OCI-LY3 (cell line): Measurements from ENCODE around the gene AHNAK.

Experiments
- EZH2phosphoT487 ChIP-seq: fragments of 200-600 bp; shearing (Covaris generic); IDR thresholded peaks from 2 replicates; pipeline ENCODE4 v1.6.1; 2018; ENCODE audit warnings: antibody characterized with exemption, mixed run types, low read depth
- TF ChIP-seq, protein P1 (sequence below): fragments of 200-600, 300-600 bp; sonication (generic); IDR thresholded peaks from 2 replicates; pipeline ENCODE4 v1.5.1; 2014; ENCODE audit warnings: antibody characterized with exemption, low read length, low read depth

- TF ChIP-seq, protein P1, sequence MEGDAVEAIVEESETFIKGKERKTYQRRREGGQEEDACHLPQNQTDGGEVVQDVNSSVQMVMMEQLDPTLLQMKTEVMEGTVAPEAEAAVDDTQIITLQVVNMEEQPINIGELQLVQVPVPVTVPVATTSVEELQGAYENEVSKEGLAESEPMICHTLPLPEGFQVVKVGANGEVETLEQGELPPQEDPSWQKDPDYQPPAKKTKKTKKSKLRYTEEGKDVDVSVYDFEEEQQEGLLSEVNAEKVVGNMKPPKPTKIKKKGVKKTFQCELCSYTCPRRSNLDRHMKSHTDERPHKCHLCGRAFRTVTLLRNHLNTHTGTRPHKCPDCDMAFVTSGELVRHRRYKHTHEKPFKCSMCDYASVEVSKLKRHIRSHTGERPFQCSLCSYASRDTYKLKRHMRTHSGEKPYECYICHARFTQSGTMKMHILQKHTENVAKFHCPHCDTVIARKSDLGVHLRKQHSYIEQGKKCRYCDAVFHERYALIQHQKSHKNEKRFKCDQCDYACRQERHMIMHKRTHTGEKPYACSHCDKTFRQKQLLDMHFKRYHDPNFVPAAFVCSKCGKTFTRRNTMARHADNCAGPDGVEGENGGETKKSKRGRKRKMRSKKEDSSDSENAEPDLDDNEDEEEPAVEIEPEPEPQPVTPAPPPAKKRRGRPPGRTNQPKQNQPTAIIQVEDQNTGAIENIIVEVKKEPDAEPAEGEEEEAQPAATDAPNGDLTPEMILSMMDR, result no peak
- no peak for TF ChIP-seq EZH2phosphoT487
These were observed 88.2 kb downstream of the AHNAK start for GRCh38 chr11:62458212-62459002.
